ENCODE data around the gene CSTPP1. TPM values are rescaled to one million over a fixed set of nuclear protein-coding genes. Genes with fewer than 3 reads are reported as not detected.

CSTPP1 gene
- total and polyA plus RNA-seq, 2 of the 8 experiments (the other 6 are each of a cell fraction or from before 2014, with no cell fraction given) = 24.2 to 28.7 TPM

DNA sequence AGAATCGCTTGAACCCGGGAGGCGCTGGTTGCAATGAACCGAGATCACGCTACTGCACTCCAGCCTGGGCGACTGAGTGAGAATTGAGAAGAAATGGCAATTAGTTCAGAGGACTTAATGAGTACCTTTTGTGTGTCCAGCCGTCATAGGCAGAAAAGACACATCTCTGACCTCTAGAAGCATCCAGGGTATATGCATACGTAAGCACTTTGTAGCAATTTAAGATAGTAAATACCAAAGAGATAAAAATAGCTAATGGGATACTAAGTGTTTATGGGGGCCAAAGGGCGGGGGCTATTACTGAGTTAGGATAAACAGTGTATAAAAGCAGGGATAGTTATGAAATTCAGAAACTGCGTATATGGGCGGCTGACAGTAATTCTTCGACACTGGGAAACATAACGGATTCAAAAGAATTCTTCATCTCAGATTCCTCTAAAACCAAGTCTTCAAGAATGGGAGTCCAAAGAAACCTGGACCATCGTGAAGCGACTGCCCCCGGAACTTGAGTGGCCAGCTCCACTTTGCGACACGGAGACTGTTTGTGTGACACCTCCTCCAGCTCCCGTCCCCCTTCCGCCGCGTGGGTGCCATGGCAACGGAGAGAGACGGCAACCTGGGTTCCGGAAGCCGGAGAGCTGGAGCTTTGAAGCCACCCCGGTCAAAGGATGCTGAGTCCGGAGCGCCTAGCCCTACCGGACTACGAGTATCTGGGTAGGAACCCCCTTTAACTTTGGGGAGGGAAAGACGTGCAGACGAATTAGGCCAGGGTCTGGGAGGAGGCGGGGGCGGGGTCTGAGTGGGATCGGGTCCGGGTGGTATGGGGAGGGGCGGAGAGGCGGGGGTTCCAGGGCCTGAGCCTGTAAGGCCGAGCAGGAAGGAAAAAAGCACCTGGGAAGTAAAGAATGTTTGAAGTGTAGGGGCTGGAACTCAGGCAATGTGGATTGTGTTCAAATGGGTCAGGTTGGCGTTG is at the start of gene CSTPP1 (continued):
- TF ChIP-seq KDM5A (IDR thresholded peaks at IDR 0.05; ENCODE audit: low read length) (peak; percentile 64; the same call in 1 of the 2 replicates), EZH2 (IDR thresholded peaks at IDR 0.05; ENCODE audit: low read depth, low read length, severe bottlenecking) (no peak), SP4 (IDR thresholded peaks at IDR 0.05; ENCODE audit: low read length) (peak; percentile 69; the same call in 1 of the 2 replicates), KDM4A (IDR thresholded peaks at IDR 0.05; ENCODE audit: low read depth, low read length, severe bottlenecking) (no peak), CTBP2 (IDR thresholded peaks at IDR 0.05; ENCODE audit: borderline replicate concordance, insufficient read depth, insufficient read length, low read length) (peak; percentile 29), GTF2F1 (IDR thresholded peaks at IDR 0.05; ENCODE audit: borderline replicate concordance, low read depth, low read length) (no peak), FOSL1 (IDR thresholded peaks at IDR 0.05; ENCODE audit: insufficient read depth, low read depth, low read length) (no peak), TBP (IDR thresholded peaks at IDR 0.05; ENCODE audit: low read depth, low read length) (peak; percentile 45; the same call in 1 of the 2 replicates), PHF8 (conservative IDR thresholded peaks at IDR 0.05; ENCODE audit: low read depth, low read length) (no peak), CEBPB (IDR thresholded peaks at IDR 0.05; ENCODE audit: low read depth, low read length) (no peak), POU5F1 (IDR thresholded peaks at IDR 0.05; ENCODE audit: low read depth, low read length) (no peak), NRF1 (IDR thresholded peaks at IDR 0.05; ENCODE audit: low read depth, low read length) (no peak), GABPA (IDR thresholded peaks at IDR 0.05; ENCODE audit: borderline replicate concordance, insufficient read depth, low read length) (peak; percentile 96), YY1 (IDR thresholded peaks at IDR 0.05; ENCODE audit: low read depth, low read length) (peak; percentile 65; the same call in 1 of the 2 replicates), BCL11A (IDR thresholded peaks at IDR 0.05; ENCODE audit: low read depth in 2 of 2, low read length in 2 of 2) (no peak), CHD2 (IDR thresholded peaks at IDR 0.05; ENCODE audit: low read length) (no peak), RBBP5 (IDR thresholded peaks at IDR 0.05; ENCODE audit: borderline replicate concordance, low read depth, low read length) (no peak), NANOG (IDR thresholded peaks at IDR 0.05; ENCODE audit: insufficient read depth, low read depth, low read length, poor library complexity, severe bottlenecking) (no peak), RXRA (IDR thresholded peaks at IDR 0.05; ENCODE audit: insufficient read depth, low read depth, low read length) (no peak), POLR2AphosphoS5 (IDR thresholded peaks at IDR 0.05; ENCODE audit: low read depth, low read length) (no peak), JUN (IDR thresholded peaks at IDR 0.05; ENCODE audit: low read depth, low read length) (no peak), KDM1A (IDR thresholded peaks at IDR 0.05; ENCODE audit: borderline replicate concordance, low read length) (no peak), TAF7 (optimal IDR thresholded peaks at IDR 0.05; ENCODE audit: borderline replicate concordance, low read depth, low read length) (no peak), CBX8 (IDR thresholded peaks at IDR 0.05; ENCODE audit: borderline replicate concordance, low read depth, low read length) (no peak)
